Astrocyte of the spinal cord (primary cell): ENCODE measurements around the gene GPR35.

Source experiments
- DNase-seq: peaks from one replicate; pipeline ENCODE4 v3.0.0; 2011; ENCODE audit warnings: low read depth, low spot score
- H3K4me3 ChIP-seq: 2 replicates; pipeline ENCODE4 v1.5.1; 2011; ENCODE audit warnings: low read depth, mild to moderate bottlenecking, low read length, moderate library complexity
- in situ Hi-C: cut with HindIII; loops from 2 replicates; pipeline ENCODE4 v1.10.0; 2017; ENCODE audit warnings: low sequenced_read_pairs
- TF ChIP-seq, protein P1 (sequence below): IDR thresholded peaks from 2 replicates; pipeline ENCODE4 v1.5.1; 2012; ENCODE audit warnings: low read depth, mild to moderate bottlenecking, low read length, inconsistent platforms

GPR35 gene

DNA sequence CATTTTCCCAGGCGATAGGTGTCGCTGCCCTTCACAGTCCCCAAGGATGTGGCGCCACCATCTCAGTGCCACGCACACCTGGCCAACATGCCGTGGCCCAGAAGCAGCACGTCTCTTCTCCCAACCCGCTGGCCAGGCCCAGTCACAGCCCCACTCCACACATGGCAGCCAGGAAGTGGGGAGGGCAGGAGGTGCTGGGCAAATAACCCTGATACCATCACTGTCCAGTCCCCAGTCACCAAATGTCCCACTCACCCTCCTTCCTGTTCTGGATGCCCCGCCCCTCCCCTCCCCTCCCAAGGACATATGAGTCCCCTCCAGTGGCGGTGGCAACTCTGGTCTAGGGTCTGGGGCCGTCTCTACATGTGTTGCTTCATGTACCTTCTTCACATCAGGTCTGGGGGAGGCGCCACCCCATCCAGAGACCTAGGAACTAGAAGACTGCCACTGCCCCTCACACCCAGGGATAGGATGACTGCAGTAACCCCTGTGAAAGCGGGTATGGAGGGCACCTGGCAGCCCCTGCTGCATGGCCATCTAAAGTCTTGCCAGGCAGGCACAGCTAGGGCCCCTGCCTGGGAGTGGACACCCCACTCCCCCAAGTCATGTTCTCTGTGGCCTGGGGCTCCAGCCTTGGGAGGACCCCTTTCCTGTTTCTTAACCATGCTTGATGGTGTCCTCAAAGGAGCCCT is 46.1 kb upstream of the GPR35 start:
- TF ChIP-seq, protein P1, sequence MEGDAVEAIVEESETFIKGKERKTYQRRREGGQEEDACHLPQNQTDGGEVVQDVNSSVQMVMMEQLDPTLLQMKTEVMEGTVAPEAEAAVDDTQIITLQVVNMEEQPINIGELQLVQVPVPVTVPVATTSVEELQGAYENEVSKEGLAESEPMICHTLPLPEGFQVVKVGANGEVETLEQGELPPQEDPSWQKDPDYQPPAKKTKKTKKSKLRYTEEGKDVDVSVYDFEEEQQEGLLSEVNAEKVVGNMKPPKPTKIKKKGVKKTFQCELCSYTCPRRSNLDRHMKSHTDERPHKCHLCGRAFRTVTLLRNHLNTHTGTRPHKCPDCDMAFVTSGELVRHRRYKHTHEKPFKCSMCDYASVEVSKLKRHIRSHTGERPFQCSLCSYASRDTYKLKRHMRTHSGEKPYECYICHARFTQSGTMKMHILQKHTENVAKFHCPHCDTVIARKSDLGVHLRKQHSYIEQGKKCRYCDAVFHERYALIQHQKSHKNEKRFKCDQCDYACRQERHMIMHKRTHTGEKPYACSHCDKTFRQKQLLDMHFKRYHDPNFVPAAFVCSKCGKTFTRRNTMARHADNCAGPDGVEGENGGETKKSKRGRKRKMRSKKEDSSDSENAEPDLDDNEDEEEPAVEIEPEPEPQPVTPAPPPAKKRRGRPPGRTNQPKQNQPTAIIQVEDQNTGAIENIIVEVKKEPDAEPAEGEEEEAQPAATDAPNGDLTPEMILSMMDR = no peak
- H3K4me3 ChIP-seq = no peak overlapping the region
- no peak for DNase-seq
- in situ Hi-C loops = no loop called here

DNA sequence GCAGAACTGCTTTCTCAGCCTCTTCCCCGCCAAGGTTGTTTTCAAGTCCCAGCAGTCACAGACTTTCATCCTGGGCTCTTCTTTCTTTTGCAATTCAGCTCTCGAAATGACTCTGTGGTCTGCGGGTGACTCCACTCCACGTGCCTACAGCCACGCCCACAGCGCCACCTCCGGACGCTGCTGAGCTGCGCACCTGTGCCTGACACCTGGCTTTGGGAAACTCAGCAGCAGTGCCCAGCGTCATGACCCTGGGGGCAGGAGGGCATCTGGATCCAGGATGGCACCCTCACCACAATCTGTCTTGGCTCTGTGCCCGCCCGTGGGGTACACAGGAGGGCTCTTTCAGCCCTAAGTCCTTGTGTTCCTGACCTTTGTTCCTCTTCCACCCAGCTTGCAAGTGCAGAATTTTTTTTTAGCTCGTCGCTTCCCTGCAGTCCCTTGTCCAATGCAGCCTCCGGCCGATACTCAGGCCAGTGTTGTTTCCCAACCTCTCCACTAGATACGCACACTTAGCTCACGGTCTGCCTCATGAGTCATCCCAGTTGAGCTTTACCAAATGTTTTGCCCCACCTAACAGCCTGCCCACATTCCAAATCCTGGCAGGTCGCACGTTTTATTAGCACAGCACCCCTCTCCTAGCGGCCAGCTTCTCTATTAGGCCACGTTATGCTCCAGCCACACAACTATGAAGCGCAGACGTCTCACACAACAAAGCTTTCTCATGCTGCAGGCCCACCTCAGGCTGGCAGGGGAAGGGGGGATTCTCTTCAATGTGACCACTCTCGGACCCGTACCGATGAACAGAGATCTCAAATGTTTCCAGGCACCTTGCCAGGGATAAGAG is 45.3 kb upstream of the GPR35 start:
- in situ Hi-C loops = no loop called here
- peak; percentile 62 for DNase-seq
- TF ChIP-seq, protein P1 = no peak
- no peak overlapping the region for H3K4me3 ChIP-seq

DNA sequence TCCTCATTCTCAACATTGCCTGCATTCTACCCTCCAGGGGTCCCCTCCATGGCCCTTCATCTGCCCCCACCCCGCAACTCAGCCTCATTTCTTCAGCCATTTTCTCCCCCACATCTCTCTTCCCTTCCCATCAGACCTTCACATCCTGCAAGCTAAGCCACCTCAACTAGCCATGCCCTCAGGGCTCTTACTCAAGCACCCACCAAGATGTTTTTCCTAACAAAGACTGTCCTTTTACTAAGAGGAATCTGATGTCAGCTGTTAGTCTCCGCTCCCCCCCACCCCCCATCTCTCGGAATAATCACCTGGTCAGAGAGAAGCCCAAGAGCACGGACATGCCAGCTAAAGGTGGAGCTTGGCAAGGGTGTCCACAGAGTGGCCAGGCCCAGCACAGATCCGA is 43.5 kb upstream of the GPR35 start:
- TF ChIP-seq, protein P1 = no peak
- DNase-seq = no peak
- in situ Hi-C loops = no loop called here
- H3K4me3 ChIP-seq = no peak overlapping the region

DNA sequence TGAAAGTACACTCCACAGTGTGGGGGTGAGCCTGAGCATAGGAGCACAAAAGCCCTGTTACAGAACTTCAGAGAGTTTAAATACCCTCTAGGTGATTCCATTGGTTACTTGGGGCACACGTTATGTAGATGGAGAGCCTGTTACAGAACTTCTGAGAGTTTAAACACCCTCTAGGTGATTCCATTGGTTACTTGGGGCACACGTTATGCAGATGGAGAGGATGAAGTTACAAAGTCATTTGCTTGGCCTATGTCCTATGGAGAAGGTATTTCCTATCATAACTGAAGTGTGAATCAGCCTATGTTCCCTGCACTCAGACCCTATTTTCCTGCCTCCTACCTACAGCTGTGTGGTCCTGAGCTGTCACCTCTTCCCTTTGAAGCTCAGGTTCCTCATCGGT is 42.5 kb upstream of the GPR35 start:
- no peak for DNase-seq
- TF ChIP-seq, protein P1 = no peak
- no peak overlapping the region for H3K4me3 ChIP-seq
- in situ Hi-C loops = no loop called here

DNA sequence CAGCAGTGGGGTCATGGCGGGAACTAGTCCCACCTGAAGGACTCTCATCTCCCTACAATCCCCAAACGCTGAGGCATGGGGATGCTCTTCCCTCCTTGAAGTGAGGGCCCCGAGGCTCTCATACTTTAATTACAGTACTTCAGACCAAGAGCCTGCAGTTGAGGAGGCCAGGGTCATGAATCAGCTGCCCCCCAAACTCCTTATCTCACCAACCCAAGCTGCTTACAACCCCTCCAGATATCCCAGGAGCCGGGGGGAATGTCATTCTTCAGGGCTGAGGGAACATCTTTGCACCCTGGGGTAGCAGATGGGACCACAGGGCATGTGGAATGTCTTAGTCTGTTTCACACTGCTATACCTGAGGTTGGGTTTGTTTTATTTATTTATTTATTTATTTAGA is 41.5 kb upstream of the GPR35 start:
- H3K4me3 ChIP-seq = no peak overlapping the region
- TF ChIP-seq, protein P1 = no peak
- in situ Hi-C loops = no loop called here
- DNase-seq = no peak

DNA sequence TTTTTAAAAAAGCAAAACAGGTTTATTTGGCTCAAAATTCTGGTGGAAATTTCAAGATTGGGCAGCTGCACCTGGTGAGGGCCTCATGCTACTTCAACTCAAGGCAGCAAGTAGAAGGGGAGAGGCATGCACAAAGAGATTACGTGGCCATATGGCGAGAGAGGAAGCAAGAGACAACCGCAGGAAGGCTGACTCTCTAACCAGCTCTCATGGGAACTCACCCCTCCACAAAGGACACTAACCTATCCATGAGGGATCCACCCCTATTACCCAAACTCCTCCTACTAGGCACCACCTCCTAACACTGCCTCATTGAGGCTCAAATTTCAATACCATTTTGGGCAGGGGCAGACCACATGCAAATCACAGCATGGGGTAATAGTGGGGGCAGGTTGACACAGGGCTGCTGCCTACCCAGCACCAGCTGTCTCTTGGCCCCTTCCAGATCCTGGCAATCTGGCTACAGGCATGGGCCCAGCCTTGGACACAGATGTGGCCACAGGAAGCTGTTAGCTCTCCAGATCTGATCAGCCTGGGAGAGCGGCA is 40.7 kb upstream of the GPR35 start:
- no peak overlapping the region for H3K4me3 ChIP-seq
- in situ Hi-C loops = no loop called here
- TF ChIP-seq, protein P1 = no peak
- no peak for DNase-seq
